Prostate gland (tissue), 2 donors: ENCODE data around the gene SCYGR3.

Source experiments
- POLR2A ChIP-seq: fragments of 450-650 bp; IDR thresholded peaks from one replicate; pipeline ENCODE4 v1.6.1; 2016; ENCODE audit warnings: antibody characterized with exemption, mild to moderate bottlenecking
- POLR2AphosphoS5 ChIP-seq: sonication (generic); formaldehyde crosslinking; IDR thresholded peaks from one replicate; pipeline ENCODE4 v1.6.1; 2017; ENCODE audit warnings: antibody characterized with exemption
- TF ChIP-seq, protein P1 (sequence below), 4 experiments: fragments of 200-600 bp in 2 of 4; fragments of 450-650 bp in 2 of 4; sonication (generic) in 2 of 4; IDR thresholded peaks; 1 replicate in 3 of 4; 2 replicates in 1 of 4; pipeline ENCODE4 v1.5.1; 2016 to 2019; ENCODE audit warnings: antibody characterized with exemption in 4 of 4, mild to moderate bottlenecking in 2 of 4, moderate library complexity in 2 of 4

DNA sequence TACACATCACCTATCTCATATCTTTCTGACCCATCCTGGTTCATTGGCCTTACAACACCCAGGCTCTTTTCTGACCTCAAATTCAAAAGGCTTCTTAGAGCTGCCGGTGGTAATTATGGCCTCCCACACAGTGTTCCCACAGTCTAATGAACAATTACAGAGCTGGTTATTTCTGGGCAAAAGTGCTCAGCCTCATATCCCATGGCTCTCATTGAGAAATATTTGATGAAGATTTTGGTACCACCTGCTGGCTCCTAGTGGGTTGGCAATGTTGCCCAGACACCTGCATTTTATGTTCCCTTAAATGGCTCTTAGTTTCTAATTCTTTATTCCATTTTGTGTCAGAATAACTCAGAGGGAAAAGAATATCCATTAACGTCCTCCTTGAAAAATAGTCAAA, 36.0 kb downstream of the SCYGR3 start:
- TF ChIP-seq, protein P1, sequence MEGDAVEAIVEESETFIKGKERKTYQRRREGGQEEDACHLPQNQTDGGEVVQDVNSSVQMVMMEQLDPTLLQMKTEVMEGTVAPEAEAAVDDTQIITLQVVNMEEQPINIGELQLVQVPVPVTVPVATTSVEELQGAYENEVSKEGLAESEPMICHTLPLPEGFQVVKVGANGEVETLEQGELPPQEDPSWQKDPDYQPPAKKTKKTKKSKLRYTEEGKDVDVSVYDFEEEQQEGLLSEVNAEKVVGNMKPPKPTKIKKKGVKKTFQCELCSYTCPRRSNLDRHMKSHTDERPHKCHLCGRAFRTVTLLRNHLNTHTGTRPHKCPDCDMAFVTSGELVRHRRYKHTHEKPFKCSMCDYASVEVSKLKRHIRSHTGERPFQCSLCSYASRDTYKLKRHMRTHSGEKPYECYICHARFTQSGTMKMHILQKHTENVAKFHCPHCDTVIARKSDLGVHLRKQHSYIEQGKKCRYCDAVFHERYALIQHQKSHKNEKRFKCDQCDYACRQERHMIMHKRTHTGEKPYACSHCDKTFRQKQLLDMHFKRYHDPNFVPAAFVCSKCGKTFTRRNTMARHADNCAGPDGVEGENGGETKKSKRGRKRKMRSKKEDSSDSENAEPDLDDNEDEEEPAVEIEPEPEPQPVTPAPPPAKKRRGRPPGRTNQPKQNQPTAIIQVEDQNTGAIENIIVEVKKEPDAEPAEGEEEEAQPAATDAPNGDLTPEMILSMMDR (IDR thresholded peaks at IDR 0.05) = no peak
- TF ChIP-seq POLR2A (no peak), POLR2AphosphoS5 (no peak)
